MM.1S (cell line): ENCODE results near the gene CCSER1.
A peak's percentile ranks its signal among the peaks of the same experiment; 100 is the strongest.

ENCODE experiments used
- DNase-seq: peaks from one replicate; pipeline ENCODE4 v3.0.0-alpha.2; 2015
- H2AFZ ChIP-seq: fragments of 300-600 bp; sonication (generic); 2 replicates; pipeline ENCODE4 v1.6.0; 2016; ENCODE audit warnings: antibody characterized with exemption, low read length
- H3F3A ChIP-seq: fragments of 300-600 bp; sonication (generic); 2 replicates; pipeline ENCODE4 v1.6.1; 2016; ENCODE audit warnings: mild to moderate bottlenecking, antibody characterized with exemption, low read length, moderate library complexity, mixed read lengths; ENCODE audit not compliant: insufficient read depth
- H3K27ac ChIP-seq: fragments of 300-600 bp; sonication (generic); 2 replicates; pipeline ENCODE4 v1.5.1; 2016; ENCODE audit warnings: mild to moderate bottlenecking, low read length
- H3K27me3 ChIP-seq: fragments of 300-600 bp; sonication (generic); replicated peaks from 2 replicates; pipeline ENCODE4 v1.6.0; 2016; ENCODE audit warnings: low read length; ENCODE audit not compliant: insufficient read depth
- H3K36me3 ChIP-seq: fragments of 300-600 bp; sonication (generic); replicated peaks from 2 replicates; pipeline ENCODE4 v1.6.1; 2016; ENCODE audit warnings: mild to moderate bottlenecking, low read length, mixed read lengths; ENCODE audit not compliant: insufficient read depth
- H3K4me1 ChIP-seq: fragments of 300-600 bp; sonication (generic); 2 replicates; pipeline ENCODE4 v1.6.1; 2016; ENCODE audit warnings: low read length, mixed read lengths
- H3K4me2 ChIP-seq: fragments of 300-600 bp; sonication (generic); 2 replicates; pipeline ENCODE4 v1.6.0; 2016; ENCODE audit warnings: low read depth, low read length
- H3K4me3 ChIP-seq: fragments of 300-600 bp; sonication (generic); 2 replicates; pipeline ENCODE4 v1.5.1; 2016; ENCODE audit warnings: low read length, mixed read lengths
- H3K79me2 ChIP-seq: fragments of 300-600 bp; sonication (generic); 2 replicates; pipeline ENCODE4 v1.6.1; 2016; ENCODE audit warnings: mixed run types, low read length, mixed read lengths
- H3K9ac ChIP-seq: fragments of 300-600 bp; sonication (generic); 2 replicates; pipeline ENCODE4 v1.6.1; 2016; ENCODE audit warnings: low read length, mixed read lengths
- H3K9me2 ChIP-seq: fragments of 300-600 bp; sonication (generic); replicated peaks from 2 replicates; pipeline ENCODE4 v1.6.1; 2016; ENCODE audit warnings: mild to moderate bottlenecking, low read length, mixed read lengths; ENCODE audit not compliant: insufficient read depth
- H3K9me3 ChIP-seq: fragments of 300-600 bp; sonication (generic); replicated peaks from 2 replicates; pipeline ENCODE4 v1.6.1; 2016; ENCODE audit warnings: mild to moderate bottlenecking, low read length, mixed read lengths; ENCODE audit not compliant: insufficient read depth
- H4K20me1 ChIP-seq: fragments of 300-600 bp; sonication (generic); 2 replicates; pipeline ENCODE4 v1.6.1; 2016; ENCODE audit warnings: mild to moderate bottlenecking, low read length, moderate library complexity, mixed read lengths; ENCODE audit not compliant: insufficient read depth
- EZH2 ChIP-seq: fragments of 300-600 bp; sonication (generic); optimal IDR thresholded peaks from 2 replicates; pipeline ENCODE3; 2017; ENCODE audit warnings: low read depth, mild to moderate bottlenecking, antibody characterized with exemption, low read length, mixed read lengths
- EZH2phosphoT487 ChIP-seq: fragments of 300-600 bp; sonication (generic); IDR thresholded peaks from 2 replicates; pipeline ENCODE4 v1.6.1; 2018; ENCODE audit warnings: antibody characterized with exemption, low read length
- TF ChIP-seq, protein P1 (sequence below): fragments of 300-600 bp; sonication (generic); IDR thresholded peaks from 2 replicates; pipeline ENCODE4 v1.5.1; 2016; ENCODE audit warnings: antibody characterized with exemption, low read length, mixed read lengths

The CCSER1 gene

DNA sequence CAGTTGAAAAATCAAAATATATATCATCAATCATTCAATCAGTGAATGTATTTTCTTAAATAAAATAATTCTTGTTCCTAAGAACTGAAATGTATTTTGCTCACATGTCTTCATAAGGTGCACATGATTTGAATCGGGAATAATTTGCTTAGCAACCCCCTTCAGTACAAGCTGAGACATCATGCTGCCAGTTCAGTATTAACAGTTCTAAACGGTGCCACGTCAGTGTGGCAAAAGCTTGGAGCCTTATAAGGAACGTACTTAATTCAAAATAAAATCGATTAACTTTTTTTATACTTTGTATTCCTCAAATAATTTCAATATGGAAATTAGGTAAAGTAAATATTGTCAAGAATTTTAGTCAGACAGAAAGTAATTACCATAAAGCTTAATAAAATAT is 287.9 kb downstream of the CCSER1 start:
- Histone ChIP-seq H3K79me2 (no peaks in the 10 kb centered on the region), H3K27ac (no peak overlapping the region), H4K20me1 (no peaks in the 10 kb centered on the region), H3K36me3 (no peaks in the 10 kb centered on the region), H3K9me3 (no peaks in the 10 kb centered on the region; the same call in 1 of the 2 replicates), H3K4me3 (no peak overlapping the region), H3K27me3 (no peaks in the 10 kb centered on the region), H3K9ac (no peak overlapping the region), H3K9me2 (no peaks in the 10 kb centered on the region), H2AFZ (no peak overlapping the region), H3K4me2 (no peak overlapping the region), H3K4me1 (no peaks in the 10 kb centered on the region), H3F3A (no peaks in the 10 kb centered on the region)
- TF ChIP-seq EZH2 (no peak), EZH2phosphoT487 (no peak)
- TF ChIP-seq, protein P1, sequence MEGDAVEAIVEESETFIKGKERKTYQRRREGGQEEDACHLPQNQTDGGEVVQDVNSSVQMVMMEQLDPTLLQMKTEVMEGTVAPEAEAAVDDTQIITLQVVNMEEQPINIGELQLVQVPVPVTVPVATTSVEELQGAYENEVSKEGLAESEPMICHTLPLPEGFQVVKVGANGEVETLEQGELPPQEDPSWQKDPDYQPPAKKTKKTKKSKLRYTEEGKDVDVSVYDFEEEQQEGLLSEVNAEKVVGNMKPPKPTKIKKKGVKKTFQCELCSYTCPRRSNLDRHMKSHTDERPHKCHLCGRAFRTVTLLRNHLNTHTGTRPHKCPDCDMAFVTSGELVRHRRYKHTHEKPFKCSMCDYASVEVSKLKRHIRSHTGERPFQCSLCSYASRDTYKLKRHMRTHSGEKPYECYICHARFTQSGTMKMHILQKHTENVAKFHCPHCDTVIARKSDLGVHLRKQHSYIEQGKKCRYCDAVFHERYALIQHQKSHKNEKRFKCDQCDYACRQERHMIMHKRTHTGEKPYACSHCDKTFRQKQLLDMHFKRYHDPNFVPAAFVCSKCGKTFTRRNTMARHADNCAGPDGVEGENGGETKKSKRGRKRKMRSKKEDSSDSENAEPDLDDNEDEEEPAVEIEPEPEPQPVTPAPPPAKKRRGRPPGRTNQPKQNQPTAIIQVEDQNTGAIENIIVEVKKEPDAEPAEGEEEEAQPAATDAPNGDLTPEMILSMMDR: no peak
- DNase-seq: no peak

- H3K36me3 ChIP-seq: no peaks in the 10 kb centered on the region
- H3K4me2 ChIP-seq: no peak overlapping the region
- no peaks in the 10 kb centered on the region for H3K9me2 ChIP-seq
- H3K4me3 ChIP-seq: no peak overlapping the region
- no peaks in the 10 kb centered on the region for H3K27me3 ChIP-seq
- H4K20me1 ChIP-seq: no peaks in the 10 kb centered on the region
- DNase-seq: peak; percentile 43
- H3K9ac ChIP-seq: no peak overlapping the region
- H3K27ac ChIP-seq: no peak overlapping the region
- no peaks in the 10 kb centered on the region for H3F3A ChIP-seq
- no peak for TF ChIP-seq EZH2phosphoT487
- TF ChIP-seq, protein P1: peak; percentile 72
- H3K79me2 ChIP-seq: no peaks in the 10 kb centered on the region
- no peaks in the 10 kb centered on the region; the same call in 1 of the 2 replicates for H3K9me3 ChIP-seq
- no peaks in the 10 kb centered on the region for H3K4me1 ChIP-seq
- H2AFZ ChIP-seq: no peak overlapping the region
Measured at GRCh38 chr4:90419124-90419711, 292.0 kb downstream of the CCSER1 start.

GRCh38 chr4:90421161-90421560 is 294.0 kb downstream of the CCSER1 start:
- no peaks in the 10 kb centered on the region for H3K4me1 ChIP-seq
- H3K36me3 ChIP-seq: no peaks in the 10 kb centered on the region
- H3K9me2 ChIP-seq: no peaks in the 10 kb centered on the region
- H3K79me2 ChIP-seq: no peaks in the 10 kb centered on the region
- H3K27ac ChIP-seq: no peak overlapping the region
- H4K20me1 ChIP-seq: no peaks in the 10 kb centered on the region
- no peak overlapping the region for H3K9ac ChIP-seq
- no peaks in the 10 kb centered on the region for H3K9me3 ChIP-seq
- TF ChIP-seq, protein P1: no peak
- TF ChIP-seq EZH2phosphoT487 (no peak), EZH2 (no peak)
- DNase-seq: no peak
- no peak overlapping the region for H3K4me3 ChIP-seq
- no peak overlapping the region for H2AFZ ChIP-seq
- H3K27me3 ChIP-seq: no peaks in the 10 kb centered on the region
- H3F3A ChIP-seq: no peaks in the 10 kb centered on the region
- H3K4me2 ChIP-seq: no peak overlapping the region
